GM10847 (cell line): Measurements from ENCODE around the gene COX19.

Experiments
- POLR2A ChIP-seq: IDR thresholded peaks from 2 replicates; pipeline ENCODE4 v1.6.1; 2011; ENCODE audit not compliant: insufficient read length; ENCODE audit errors: extremely low read depth

The COX19 gene

DNA sequence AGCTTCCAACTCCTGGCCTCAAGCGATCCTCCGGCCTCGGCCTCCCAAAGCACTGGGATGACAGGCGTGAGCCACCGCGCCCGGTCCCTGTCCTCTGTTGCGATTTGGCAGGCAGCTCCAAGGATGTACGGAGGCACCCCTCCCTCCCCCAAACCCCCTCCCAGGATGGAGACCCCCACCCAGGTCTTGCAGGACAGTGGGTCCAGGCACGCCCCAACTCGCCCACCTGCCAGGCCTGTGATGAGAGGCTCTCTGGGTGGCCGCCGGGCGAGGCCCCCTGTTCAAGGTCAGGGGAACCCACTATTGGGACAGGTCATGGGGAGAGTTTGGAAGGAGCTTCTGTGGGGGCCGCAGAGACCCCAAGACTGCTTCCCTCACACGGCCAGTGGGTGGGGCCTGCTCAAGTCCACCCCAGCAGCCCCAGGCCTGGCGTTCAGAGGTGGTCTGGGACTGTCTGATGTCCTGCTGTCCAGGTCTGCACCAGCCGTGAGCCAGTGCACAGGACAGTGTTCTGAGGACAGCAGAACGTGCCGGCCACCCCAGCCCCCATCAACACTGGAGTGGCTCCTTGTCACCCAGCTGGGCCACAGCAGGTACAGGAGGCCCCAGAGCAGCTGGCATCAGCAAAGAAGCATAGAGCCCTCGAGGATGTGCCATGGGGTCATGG lies 23.3 kb downstream of the COX19 start:
- no peak for TF ChIP-seq POLR2A

GRCh38 chr7:949021-949934 lies 26.1 kb downstream of the COX19 start:
- no peak for TF ChIP-seq POLR2A

DNA sequence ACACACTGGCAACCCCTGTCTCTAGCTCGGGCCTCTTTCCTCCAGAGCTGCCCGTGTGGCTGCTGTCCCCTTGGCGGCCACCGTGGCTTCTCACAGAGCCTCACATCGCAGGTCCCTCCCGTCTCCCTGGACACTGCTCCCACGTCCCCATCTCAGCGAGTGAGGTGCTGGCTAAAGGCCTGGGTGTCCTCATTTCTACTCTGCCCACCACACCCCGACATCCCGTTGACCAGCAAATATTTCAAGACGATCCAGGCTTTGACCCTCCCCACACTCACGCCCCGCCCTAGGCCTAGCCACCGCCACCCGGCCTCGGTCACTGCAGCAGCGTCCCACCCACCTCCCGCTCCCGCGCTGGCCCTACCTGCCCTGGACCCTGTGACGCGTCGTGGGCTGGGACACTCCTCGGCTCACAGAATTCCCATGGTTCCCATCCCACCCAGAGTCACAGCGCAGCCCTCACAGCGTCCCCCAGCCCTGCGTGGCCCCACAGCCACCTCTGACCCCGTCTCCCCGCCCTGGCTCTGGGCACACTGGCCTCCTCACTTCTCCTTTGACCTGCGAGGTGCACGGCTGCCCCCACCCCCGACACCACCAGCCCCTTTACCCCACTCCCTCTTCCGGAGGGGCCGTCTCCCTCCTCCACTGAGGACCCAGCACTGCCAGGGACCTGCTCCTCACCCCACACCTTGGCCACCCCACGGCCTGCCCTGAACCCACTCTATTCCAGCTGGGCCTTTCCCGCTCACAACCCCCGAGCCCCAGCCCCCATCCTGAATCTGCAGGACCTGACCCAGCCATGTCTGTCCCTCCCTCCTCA lies 27.7 kb downstream of the COX19 start:
- TF ChIP-seq POLR2A: no peak

DNA sequence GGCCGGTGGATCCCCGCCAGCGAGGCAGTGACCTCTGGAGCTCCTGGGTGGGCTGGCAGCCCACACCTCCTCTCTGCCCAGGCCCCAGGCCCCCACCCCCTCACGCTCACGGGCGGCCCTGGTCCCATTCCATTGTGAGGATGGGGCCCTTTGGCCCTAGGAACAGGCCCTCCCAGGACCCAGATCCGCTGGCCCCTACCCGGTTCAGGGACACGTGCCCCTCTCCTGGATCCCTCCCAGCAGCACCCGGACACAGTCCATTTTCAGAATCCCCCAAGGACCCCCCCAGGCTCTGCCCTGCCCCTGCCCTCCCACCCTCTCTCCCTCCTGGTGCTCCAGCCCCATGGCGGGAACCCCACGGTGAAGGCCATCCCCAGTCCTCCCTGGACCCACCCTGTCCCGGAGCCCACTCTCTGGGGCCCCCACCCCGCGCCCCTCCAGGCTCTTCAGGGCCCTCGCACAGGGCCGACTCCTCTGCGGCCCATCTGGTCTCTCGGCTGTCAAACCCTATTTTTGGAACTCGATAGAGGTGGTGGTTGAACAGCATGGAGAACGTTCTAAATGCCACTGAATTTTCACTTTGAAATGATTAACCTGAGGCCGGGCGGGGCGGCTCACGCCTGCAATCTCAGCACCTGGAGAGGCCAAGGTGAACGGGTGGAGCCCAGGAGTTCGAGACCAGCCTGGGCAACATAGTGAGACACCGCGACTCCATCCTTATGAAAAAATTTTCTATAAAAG lies 28.9 kb downstream of the COX19 start:
- no peak for TF ChIP-seq POLR2A

DNA sequence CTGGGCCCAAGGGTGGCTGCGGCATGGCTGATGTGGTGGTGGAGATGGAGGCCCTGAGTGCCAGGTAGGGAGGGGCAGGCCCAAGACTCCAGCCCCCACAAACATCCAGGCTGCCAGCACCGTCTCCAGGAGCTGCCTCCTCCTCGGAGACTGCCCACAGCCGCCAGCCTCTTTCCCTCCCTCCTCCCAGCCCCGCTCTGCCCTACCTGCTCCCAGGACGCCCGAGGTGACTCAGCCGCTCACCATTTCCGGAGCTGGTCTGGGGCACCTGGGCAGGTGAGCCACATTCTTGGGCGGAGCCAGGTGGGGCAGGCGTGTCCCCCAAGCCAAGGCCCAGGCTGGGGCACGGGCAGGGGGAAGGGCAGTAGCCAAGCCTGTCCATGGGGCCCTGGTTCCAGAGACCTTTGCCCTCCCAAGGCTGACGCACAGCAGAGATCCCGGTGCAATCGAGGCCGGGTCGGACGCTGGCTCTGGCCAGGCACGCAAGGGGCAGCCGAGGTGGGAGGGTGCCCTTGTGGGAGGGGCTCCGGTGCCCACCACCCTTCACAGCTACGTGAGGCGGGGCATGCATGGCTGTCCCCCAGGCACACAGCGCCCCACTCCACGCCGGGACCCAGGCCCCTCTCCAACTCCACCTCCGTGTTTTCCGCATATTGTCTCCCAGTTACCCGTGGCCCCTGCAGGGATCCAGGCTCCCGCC lies 29.6 kb downstream of the COX19 start:
- TF ChIP-seq POLR2A: no peak

GRCh38 chr7:945147-945555 lies 30.2 kb downstream of the COX19 start:
- no peak for TF ChIP-seq POLR2A

DNA sequence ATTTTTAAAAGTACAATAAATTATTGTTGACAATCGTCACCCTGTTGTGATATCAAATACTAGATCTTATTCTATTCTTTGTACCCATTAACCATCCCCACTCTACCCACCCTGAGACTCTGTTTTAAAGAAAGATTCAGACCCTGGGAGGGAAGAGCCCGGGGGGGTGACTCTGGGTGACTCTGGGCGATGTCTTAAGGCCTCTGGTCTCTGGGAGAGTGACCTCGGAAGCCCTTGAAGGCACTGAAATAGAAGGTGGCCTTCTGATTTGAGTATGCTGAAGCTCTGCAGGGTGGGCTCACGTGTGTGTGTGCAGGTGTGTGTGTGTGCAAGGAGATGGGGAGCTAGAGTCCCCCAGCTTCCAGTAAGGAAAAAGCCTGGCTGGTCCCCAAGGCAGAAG lies 30.6 kb downstream of the COX19 start:
- TF ChIP-seq POLR2A: no peak

DNA sequence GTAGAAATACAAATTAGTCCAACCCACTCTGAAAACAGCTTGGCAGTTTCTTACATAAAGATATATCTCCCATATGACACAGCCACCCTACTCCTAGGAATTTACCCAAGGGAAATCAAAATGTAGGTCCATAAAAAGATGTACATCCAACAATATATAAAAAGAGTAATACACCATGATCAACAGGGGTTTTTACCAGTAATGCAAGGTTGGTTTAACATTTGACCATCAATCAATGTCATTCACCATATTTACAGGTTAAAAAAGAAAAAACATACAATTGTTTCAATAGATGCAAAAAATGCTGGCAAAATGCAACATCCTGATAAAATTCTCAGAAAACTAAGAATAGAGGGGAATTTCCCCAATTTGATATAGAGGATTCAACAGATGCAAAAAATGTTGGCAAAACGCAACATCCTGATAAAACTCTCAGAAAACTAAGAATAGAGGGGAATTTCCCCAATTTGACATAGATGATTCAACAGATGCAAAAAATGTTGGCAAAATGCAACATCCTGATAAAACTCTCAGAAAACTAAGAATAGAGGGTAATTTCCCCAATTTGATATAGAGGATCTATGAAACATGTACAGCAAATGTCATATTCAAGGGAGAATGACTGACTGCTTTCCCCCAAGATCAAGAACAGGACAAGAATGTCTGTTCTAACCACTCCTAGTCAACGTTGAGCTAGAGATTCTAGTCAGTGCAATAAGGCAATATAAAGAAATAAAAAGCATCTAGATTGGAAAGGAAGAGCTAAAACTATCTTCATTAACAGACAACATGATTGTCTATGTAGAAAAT lies 34.5 kb downstream of the COX19 start:
- TF ChIP-seq POLR2A: no peak

- TF ChIP-seq POLR2A: no peak
Observed at GRCh38 chr7:939843-940242, 35.5 kb downstream of the COX19 start.

- no peak for TF ChIP-seq POLR2A
Observed at GRCh38 chr7:938546-939185, 36.7 kb downstream of the COX19 start.

DNA sequence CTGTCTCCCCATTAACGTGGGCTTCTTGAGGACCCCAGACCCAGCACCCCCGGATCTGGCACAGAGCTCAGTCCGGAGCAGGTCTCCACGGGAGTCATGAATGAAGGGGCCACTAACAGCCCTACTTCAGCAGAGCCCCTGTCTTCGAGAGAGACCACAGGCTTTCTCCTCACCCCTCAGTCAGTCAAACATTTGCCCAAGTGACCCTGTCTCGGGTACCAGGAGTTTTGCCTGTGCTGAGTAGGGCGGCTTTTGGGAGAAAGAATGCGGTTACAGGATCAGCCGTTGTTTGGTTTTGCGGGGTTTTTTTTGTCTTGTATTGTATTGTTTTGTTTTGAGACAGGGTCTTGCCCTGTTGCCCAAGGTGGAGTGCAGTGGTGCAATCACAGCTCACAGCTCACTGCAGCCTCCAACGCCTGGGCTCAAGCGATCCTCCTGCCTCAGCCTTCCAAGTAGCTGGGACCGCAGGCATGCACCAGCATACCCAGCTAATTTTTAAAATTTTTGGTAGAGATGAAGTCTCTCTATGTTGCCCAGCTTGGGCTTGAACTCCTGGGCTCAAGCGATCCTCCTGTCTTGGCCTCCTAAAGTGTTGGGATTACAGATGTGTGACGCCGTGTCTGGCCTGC lies 37.4 kb downstream of the COX19 start:
- TF ChIP-seq POLR2A: no peak

DNA sequence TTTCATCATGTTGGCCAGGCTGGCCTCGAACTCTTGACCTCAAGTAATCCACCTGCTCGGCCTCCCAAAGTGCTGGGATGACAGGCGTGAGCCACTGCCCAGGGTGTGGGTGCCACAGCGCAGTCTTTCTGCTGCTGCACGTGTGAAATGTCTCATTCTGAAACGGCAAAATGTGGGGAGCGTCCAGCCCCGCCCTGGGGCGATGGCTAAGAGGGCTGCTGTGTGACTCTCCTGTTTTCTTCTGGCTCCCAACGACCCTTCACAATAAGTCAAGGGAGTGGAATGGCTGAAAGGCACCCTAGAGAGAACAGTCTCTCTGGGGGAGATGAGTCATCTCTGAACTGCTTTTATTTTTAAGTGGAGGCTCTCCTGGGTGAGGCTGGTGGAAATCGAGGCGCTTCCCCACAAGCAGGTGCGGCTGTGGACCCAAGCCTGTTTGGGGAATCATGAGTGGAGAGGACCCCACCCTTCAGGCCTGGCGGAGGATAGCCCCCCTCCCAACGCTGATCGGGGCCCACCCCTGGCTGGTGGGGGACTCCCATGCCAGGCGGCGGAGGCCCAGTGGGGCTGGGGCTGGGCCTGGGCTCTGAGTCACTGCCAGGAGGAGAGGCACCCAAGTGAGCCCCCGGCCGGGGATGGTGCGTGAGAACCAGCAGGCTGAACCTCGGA lies 38.8 kb downstream of the COX19 start:
- TF ChIP-seq POLR2A: no peak
